GM18498 (cell line): ENCODE results near the gene PHGDH.
"Not testable (repeated sequence)": the region's sequence is repeated elsewhere in the genome, so short reads cannot be mapped to it uniquely, and the experiment has no call there.

ENCODE experiments used
- ATAC-seq: cut with Tn5 transposase; IDR thresholded peaks from one replicate; pipeline ENCODE4 v1.9.1; 2021; ENCODE audit warnings: mild to moderate bottlenecking, moderate library complexity; ENCODE audit not compliant: unreplicated experiment

Gene PHGDH

DNA sequence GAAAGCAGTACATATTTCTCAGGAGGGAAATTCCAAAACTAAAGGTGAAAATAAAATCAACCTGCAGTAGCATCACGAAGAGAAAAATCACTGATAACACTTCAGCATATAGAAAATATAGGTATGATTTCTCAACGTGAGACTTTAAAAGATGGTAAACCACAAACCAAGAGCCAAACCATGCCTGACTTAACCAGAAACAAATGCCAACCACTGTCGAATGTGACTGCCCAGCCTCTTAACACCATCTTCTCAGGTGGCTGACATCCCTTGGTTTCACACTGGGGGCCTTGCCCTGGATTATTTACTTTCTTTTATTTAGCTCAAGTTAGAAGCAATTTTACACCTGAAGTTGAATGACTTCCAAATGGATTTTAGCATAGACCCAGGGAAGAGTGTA lies 46.9 kb downstream of the PHGDH start:
- ATAC-seq = no peak

DNA sequence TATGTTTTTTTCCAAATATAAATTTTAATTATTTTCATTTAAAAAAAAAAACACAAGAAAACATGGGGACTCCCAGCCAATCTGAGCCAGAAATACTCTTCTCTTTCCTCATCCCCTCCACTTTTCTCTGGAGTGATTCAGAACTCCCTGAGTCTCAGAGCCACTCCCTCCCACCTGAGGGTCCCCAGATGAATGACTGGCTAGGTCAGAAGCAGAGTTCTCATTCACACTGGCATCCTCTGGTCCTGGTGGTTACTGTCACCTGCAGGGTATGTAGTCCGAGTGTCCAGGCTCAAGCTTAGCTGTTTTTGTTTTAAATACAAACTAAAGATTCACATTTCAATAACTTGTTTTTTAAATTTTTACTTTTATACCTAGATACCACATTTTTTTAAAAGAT lies 50.7 kb downstream of the PHGDH start:
- no peak for ATAC-seq

DNA sequence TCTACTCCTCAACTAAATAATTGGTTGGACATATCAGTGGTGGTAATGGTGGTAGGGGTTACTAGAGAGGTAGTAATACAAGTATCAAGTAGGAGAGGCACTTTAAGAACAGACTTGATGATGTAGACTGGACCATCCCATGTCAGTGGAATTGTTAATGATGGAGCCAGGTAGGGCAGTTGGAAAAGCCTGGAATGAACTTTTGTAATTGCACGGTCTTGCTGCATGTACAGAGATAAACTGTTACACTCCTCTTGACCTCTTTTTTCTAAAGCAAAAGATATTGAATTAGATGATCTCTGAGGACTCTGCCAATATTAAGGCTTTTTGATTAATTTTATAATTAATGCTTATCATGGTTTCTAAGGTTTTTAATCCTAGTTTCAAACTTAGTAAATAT lies 51.2 kb downstream of the PHGDH start:
- no peak for ATAC-seq

DNA sequence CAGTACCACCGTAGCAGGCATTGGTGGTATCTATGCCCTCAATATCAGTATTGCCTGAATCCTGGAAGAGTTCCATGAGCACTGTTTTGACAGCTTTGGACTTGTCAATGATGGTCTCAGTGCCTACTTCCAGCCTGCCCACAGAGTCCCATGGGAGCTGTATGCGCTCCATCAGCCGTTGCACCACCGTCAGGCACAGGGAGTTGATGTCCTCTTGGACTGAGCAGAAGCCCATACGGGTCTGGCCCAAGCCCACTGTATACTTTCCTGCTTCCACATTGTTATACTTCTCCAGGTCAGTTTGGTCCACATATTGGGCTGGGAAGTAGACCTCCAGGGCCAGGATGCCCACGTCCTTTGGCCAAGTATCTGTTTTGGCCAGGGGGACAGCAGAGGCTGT lies 52.5 kb downstream of the PHGDH start:
- no peak for ATAC-seq

DNA sequence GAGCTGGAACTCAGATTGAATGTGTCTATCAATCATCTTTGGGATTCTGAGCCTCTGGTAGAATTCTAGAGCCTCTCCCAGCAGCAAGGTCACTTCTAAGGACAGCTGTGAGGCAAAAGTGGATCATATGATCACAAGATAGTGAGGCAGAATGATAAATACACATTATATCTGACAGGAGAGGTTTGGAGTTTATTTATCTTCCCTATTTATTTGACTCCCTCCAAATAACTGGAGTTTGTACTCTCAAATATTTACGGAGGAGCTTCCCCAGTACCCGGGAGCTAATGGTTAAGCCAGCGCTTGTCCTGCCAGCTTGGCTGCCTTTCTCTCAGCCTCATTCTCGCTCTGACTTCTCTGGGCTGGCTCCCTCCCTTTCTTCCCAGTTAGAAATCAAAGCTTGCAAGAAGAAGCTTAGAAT lies 54.6 kb downstream of the PHGDH start:
- ATAC-seq = no peak

DNA sequence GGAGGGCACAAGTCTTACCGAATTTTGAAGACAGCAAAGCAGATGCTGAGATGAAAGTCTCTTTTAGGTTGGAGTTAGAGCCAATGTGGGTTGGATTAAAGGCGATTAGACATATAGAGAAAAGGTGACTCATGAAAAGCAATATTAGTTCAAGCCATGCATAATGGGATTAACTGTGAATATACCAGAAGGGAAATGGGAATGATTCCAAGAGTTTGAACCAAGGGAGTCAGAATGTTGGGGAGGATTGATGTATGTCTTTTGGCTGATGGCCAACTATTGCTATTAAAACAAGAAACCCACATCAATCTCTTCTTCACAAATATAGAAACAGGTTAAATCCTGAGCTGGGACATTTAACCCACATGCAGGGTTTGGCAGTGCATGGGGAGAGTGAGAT lies 55.8 kb downstream of the PHGDH start:
- no peak for ATAC-seq

DNA sequence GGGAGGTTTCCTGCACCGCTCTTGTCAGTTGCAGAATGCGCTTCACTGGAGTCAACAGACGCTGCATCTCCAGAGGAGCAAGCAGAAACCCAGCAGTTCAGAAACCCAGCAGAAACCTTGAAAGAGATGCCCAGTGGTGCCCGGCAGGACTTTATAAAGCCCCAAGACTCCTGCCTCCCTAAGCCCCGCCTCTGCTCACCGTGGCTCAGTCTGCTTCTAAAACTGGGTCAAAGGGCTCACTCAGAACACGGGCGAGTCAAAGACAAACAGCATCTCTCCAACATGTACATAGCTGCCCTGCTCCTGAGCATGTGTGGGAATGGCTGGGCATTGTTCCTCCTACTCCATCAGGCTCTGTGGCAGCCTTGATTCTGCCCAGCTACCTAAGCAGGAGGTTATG lies 57.0 kb downstream of the PHGDH start, which contains the start of gene HMGCS2:
Gene HMGCS2 (minus strand): TSS at position 128 of the 400 bp plus-strand sequence. CDS start 61 bp downstream, at position 67.
- ATAC-seq = no peak

DNA sequence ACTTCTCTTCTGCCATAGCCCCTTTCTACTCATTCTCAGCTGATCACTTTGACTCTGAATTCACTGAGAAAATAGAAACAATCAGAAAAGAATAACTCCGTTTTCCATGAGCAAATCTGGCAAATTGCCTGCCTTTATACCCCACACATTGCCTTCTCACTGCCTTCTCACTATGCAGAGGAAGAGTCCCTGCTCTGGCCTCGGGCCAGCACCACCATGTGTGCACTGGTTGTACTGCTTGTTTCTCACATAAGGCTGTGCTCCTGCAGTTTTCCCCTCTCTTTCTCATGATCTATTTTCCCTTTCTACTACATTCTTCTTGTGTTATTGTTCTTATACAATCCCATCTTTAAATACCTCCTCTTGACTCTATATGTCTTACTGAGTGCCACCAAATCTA lies 59.3 kb downstream of the PHGDH start:
- no peak for ATAC-seq

DNA sequence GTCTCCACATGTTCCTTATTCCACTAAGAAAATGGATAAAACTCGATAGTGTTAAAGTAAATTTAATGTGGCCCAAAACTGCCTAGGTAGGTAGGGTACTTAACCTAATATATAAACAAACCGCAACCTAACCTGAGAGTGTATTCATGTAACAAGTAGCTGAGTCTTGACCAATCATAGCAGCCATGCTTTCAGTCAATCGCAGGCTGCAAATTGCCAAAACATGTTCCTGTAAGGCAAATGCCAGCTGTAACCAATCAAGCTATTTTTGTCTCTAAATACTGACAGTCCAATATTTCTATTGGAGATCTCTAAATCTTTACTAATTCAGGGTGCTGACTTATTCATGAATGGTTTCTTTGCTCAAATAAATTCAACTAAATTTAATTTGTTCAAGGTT lies 60.0 kb downstream of the PHGDH start:
- ATAC-seq = no peak

DNA sequence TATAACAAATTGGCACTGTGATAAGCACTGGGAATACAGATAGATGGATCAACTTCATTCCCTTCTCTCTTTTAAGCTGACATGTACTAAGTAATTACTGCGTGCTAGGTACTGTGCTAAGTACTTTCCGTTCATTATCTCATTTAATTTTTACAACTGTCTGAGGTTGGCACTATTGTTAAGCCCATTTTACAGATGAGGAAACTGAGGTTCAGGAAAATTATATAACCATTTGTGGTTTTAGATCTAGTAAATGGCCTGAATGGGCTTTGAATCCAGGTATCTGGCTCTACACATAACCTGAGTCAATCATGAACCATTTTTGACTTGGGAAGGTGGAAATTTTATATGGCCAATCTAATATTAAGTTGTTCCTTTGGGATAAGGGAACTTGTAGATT lies 60.6 kb downstream of the PHGDH start:
- ATAC-seq = no peak

DNA sequence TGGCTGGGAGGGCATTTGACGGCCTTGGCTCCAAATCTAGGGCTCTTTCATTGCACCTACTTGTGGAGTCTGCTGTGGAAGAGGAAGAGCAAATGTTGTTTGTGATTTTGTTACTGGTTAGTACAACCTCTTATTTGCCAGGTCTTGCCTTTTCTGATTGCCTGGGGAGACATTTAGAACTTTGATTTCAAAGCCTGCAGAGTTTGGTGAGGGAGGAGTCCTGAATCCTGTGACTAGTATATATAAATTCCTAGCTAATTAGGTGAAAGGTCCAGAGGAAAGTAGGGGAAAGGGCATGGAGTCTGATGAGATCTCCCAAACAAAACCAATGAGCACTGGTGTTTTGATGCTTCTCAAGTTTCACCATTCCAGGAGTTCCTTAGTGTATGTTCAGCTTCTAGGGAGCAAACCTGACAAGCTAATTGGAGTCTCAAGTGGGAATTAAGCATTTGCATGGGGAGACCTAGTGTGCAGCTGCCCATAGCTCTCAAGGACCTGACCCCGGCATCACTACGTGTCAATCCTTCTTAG lies 62.0 kb downstream of the PHGDH start:
- no peak for ATAC-seq

DNA sequence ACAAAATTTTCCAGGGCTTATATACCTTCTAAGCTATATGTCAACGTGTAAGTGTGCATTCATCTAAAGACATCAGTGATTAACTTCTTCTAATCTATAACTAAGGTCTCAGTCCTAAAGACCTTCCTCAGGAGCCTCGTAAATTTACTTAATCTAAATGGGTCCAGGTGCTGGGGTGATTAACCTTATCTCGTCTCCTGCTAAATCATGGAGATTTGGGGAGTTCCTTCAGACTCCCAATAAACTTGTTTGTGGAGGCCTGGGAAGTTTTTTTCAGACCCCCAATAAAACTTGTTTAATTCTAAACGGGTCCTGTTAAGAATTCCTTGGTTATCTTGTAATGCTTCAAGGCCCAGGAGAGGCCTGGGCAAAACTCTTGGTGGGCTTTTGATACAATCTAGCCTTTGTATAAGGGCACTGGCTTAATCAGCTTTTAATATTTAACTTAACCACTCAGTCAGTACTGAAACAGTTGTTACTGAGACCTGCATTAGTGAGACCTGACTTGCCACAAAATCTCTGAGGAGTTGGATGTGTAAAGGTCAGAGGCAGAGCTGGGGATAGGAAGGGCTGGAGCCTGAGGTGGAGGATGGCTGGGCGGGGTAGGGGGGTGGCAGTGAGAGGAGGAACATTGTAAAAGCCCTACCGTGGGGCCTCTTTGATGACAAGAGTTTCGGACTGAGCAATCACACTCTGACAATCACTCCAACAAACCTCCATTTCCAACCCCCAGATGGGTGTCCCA lies 63.2 kb downstream of the PHGDH start:
- no peak for ATAC-seq

DNA sequence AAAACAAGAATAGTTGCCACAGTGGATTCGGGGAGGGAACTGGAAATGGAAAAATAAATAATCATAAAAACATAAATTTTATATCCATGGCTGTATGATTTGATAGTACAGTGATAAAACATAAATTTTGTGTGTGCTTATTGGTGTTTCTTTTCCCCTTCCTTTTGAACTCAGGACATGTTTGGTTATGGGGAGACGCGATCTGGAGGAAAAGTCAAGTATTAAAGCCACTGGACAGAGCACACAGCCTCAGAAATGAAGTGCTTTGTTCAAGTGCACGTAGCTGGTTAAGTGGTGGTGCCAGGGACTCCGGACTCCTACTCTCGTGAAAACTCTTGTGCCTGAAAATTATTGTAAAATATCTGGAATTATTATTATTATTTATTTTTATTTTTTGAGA lies 66.6 kb downstream of the PHGDH start:
- no peak for ATAC-seq

DNA sequence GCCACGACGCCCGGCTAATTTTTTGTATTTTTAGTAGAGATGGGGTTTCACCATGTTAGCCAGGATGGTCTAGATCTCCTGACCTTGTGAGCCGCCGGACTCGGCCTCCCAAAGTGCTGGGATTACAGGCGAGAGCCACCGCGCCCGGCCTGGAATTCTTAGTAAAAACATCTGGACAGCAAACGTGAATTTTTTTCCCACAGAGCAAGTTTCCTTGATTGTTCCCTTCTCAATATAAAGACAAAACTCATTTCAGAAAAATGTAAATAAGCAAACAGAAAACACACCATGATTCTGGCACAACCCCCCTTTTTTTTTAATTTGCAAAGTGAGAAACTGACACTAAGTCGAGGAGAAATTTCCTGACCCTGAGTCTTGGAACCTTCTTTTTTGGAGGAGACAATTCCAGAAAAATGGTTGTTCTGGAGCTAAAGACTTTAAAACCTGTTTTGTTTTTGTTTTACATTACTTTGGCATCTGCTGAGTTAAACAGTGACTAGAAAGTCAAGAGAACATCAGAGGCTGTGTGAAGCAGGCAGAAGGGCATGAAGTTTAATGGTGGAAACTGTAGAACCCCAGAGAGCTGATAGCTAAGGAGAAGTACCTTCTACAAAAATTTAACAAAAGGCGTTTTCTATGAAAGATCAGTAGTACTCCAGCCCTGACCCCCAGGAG lies 67.3 kb downstream of the PHGDH start:
- no peak for ATAC-seq

DNA sequence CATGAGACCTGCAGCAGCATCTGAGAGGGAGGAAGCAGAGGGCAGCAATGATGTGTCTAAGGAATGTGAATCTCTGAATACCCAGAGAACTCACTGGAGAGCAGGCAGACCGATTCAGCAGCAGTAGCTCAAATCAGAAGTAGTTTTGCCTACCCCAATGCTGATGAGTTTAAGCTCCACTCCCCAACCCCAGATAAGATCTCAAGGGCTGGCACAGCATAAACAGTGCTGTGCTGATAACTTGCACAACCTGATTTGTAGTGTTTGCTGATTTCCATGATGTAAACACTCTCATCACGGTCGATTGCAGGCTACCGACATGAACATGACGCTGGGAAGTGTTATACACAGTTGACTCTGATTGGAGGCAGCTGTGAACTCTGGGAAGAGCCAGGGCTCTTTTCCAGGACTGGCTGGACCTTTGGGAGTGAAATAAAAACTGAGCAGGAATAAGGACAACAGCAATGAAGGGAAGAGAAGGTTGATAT lies 68.2 kb downstream of the PHGDH start:
- ATAC-seq = no peak

DNA sequence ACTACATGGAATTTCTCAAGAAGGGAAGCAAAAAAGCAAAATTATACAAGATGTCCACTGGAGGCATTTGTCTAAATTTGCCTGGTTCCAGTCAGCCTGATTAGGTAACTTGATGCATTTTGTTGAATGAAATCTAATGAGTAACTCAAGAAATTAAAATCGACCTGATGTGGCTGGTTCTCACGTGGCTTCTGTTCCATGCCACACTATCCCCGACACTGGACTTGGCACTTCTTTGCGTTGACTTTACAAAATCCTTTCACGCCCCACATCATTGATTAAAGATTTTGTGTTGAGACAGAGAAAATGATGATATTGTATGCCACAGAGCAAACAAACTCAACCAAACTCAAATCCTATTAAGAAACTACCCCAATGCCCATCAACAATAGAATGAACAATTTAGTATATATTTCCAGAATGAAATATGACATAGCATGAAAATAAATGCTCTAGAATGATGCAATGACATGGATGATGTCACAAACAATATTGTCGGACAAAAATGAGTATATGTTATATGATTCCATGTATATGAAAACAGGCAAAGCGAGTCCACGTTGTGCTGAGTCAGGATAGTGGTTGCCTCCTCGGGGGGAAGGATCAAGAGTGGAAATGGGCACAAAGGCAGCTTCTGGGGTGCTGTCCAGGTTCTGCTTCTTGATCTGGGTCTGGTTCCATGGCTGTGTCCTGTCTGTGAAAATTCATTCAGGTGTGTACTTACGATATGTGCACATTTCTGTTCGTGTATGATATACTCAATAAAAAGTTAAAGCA lies 69.9 kb downstream of the PHGDH start:
- ATAC-seq = no peak

DNA sequence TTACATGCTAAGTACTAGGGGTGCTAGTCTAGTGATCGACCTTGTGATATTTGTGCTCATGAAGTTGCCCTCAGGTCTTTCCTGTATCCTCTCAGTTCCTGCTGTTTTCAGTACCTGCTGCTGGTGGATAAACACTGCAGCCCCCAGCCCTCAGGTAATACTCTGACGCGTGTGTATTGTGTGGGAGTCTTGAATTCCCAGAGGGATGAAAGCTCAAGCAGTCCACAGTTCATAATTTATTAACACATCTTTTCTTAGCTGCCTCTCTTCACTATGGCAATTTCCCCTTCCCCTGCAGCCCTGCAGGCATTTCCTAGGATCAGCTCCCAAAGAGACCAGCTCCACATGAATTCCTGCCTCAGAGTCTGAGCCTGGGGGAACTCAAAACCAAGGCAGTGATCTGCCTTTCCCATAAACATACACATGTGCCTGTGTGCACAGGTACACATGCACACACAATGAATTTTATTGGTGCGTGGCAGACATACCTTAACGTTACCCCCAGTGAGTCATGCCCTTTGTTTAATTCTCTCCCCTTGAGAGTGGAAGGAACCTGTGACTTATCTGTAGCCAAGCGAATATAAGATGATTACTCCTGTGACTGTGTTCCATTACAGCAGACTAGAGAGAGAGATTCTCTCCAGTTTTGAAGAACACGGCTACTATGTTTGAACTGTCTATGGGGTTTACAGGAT lies 71.0 kb downstream of the PHGDH start:
- ATAC-seq = no peak

DNA sequence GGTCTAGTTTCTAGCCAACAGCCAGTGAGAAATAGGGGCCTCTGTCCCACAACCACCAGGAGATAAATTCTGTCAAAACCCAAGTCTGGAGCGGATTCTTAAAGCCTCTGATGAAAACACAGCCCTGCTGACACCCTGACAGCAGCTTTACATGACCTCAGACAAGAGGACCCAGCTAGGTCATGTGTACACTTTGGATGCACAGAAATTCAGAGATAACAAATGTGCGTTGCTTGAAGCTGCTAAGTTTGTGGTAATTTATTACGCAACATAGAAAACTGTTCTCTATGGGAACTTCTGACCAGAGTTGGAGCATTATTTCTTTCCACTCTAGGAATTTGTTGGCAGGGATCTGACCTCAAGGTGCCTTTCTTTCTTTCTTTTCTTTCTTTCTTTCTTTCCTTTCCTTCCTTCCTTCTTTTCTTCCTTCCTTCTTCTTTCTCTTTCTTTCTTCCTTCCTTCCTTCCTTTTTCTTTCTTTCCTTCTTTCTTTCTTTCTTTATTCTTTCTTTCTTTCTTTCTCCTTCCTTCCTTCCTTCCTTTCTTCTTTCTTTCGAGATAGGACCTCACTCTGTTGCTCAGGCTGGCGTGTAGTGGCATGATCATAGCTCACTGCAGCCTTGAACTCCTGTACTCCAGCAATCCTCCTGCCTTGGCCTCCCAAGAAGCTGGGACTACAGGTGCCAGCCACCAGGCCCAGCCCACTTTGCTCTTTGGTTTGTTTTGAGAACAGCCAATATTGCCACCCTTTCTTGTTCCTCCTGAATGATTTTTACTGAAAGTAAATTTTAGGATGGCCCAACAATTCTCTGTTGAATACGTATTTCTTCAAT lies 71.8 kb downstream of the PHGDH start:
- no peak for ATAC-seq

DNA sequence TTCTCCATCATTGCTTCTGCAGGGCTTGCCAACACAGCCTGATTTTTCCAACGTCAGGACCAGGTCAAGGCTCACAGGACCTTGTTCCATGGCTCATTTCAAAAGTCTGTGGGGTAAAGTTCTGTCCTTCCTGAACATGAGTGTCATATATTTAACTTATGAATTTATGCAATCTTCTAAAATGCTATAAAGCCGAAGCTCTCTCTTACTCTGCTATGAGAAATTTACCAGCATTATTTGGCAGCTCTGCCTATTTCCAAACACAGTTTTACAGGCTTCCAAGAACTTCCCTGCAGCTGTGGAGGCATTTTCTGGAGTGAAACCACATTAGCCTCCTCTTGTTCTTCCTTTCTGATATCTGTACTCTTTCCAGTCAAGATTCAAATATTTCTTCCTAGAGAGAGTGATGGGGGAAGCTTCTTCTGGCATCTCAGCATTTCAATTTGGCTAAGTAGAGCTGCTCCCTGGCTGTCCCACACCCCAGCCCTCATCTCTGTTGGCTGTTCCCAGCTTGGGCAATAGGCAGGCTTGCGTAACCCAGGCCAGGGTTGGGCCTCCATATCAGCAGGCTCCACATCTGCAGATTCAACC lies 72.6 kb downstream of the PHGDH start:
- no peak for ATAC-seq

DNA sequence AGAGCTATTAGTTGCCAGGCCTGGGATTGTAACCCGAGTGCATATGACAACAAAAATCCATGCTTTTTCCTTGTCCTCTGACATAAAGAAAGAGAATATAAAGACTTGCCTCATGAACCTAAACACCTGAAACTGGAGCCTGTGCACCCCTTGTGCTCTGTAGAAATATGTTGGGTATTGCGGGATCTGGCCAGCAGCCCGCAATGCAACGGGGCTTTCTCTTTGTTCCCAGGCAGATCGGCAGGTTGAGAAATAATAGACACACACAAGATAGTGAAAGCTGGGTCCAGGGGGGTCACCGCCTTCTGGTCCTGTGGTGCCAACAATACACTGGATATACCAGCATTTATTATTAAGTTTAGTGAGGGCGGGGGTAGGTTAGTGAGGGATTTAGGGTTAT lies 74.3 kb downstream of the PHGDH start:
- not testable (repeated sequence) for ATAC-seq
